ENCODE results near the gene GSTO1.
"Not testable (repeated sequence)": the region's sequence is repeated elsewhere in the genome, so short reads cannot be mapped to it uniquely, and the experiment has no call there.

GSTO1 gene

DNA sequence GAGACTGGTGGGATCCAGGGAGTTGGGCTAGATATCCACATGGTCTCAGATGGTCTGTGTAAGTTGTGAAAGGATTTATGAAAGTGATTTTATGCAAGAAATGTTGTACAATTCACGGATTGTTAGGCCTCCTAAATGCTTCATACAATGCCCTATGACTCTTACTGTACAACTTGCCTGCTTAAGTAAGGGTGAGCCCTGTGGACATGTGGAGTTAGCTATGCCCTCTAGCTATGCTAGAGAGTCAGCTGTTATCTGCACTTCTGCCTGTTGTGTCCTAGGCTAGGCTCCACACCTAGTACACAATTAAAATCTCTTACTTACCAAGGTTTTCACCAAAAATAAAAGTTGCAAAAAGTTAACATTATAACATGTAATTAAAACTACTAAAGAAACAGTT, 20.9 kb upstream of the GSTO1 start:
- Histone ChIP-seq H3K27ac (no peak overlapping the region), H3K9me3 (no peaks in the 10 kb centered on the region), H3K27me3 (peaks cover 0 to 7% of the 10 kb centered on the region in 2 donors), H3K4me3 (no peak overlapping the region), H3K36me3 (no peaks in the 10 kb centered on the region), H3K4me1 (peaks cover 0 to 17% (median 10%) of the 10 kb centered on the region in 4 donors)
- TF ChIP-seq, protein P1, sequence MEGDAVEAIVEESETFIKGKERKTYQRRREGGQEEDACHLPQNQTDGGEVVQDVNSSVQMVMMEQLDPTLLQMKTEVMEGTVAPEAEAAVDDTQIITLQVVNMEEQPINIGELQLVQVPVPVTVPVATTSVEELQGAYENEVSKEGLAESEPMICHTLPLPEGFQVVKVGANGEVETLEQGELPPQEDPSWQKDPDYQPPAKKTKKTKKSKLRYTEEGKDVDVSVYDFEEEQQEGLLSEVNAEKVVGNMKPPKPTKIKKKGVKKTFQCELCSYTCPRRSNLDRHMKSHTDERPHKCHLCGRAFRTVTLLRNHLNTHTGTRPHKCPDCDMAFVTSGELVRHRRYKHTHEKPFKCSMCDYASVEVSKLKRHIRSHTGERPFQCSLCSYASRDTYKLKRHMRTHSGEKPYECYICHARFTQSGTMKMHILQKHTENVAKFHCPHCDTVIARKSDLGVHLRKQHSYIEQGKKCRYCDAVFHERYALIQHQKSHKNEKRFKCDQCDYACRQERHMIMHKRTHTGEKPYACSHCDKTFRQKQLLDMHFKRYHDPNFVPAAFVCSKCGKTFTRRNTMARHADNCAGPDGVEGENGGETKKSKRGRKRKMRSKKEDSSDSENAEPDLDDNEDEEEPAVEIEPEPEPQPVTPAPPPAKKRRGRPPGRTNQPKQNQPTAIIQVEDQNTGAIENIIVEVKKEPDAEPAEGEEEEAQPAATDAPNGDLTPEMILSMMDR (IDR thresholded peaks at IDR 0.05) = no peak
- DNase-seq = no peak
- intact Hi-C loops (cut with DNase I; ENCODE audit: low total_unique reads) = no loop called here

DNA sequence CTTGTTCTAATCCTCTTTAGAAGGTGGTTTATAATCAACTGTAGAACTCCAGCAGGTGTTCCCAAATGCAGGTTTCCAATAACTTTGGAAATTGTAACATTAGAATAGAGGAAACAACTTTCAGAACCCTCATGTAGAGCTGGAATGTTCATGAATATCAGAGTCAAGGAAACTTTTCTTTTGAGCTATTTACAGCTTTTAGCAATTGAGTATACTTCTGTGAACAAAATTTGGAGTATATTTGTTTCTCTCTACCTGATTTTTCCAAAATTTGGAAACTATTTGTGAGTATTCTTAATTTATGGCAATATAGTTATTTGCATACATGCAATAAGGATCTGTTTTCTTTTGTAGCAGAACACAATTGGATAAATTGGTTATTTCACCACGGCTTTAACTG, 19.8 kb upstream of the GSTO1 start:
- intact Hi-C loops (cut with DNase I; ENCODE audit: low total_unique reads) = no loop called here
- TF ChIP-seq, protein P1 (IDR thresholded peaks at IDR 0.05) = no peak
- Histone ChIP-seq H3K4me3 (no peak overlapping the region), H3K9me3 (no peaks in the 10 kb centered on the region), H3K27me3 (peaks cover 0 to 12% of the 10 kb centered on the region in 2 donors), H3K4me1 (peaks cover 0 to 17% (median 10%) of the 10 kb centered on the region in 4 donors), H3K27ac (no peak overlapping the region), H3K36me3 (no peaks in the 10 kb centered on the region)
- DNase-seq = no peak

DNA sequence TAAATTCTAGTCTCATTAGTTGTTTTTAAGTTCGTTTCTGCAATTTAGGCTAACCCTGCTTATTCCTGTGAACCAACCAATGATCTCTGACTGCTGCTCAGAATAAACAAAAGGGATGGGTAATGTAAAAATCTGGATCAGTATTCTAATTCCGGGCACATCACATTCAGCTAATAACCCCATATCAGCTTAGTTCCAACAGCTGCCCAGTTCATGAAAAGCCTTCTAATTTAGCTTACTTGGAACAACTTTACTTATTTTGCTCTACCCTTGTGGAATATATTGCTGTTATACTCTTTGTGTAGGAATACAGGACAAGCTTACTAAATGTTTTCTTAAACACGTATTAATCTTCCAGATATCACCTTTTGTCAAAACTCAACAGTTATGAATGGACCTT, 18.9 kb upstream of the GSTO1 start:
- TF ChIP-seq, protein P1 (IDR thresholded peaks at IDR 0.05) = no peak
- Histone ChIP-seq H3K27me3 (peaks cover 0 to 12% of the 10 kb centered on the region in 2 donors), H3K27ac (no peak overlapping the region), H3K4me3 (no peak overlapping the region), H3K4me1 (peaks cover 0 to 17% (median 10%) of the 10 kb centered on the region in 4 donors), H3K9me3 (no peaks in the 10 kb centered on the region), H3K36me3 (no peaks in the 10 kb centered on the region)
- intact Hi-C loops (cut with DNase I; ENCODE audit: low total_unique reads) = no loop called here
- no peak for DNase-seq

DNA sequence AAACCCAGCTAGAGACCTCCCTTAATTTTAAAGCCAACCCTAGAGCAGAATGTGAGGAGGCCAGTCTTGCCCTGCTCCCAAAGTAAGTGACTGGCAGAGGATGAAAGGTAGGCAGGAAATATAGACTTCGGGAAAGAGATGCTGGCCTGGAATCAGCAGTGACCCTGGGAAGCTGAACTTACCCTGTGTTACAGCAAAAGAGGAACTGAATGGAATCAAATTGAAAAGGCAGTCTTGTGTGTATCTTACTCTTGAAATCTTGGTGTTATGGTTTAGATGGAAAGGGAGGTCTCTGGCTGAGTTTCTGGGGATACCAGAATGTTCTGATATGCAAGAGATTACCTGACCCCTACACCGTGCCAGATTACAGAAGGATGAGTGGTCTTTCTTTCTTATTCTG, 14.6 kb upstream of the GSTO1 start:
- Histone ChIP-seq H3K4me3 (no peak overlapping the region), H3K27me3 (peaks cover 0 to 27% of the 10 kb centered on the region in 2 donors), H3K27ac (no peak overlapping the region), H3K9me3 (no peaks in the 10 kb centered on the region), H3K4me1 (no peaks in the 10 kb centered on the region), H3K36me3 (no peaks in the 10 kb centered on the region)
- intact Hi-C loops (cut with DNase I; ENCODE audit: low total_unique reads) = no loop called here
- no peak for DNase-seq
- TF ChIP-seq, protein P1 (IDR thresholded peaks at IDR 0.05) = no peak

DNA sequence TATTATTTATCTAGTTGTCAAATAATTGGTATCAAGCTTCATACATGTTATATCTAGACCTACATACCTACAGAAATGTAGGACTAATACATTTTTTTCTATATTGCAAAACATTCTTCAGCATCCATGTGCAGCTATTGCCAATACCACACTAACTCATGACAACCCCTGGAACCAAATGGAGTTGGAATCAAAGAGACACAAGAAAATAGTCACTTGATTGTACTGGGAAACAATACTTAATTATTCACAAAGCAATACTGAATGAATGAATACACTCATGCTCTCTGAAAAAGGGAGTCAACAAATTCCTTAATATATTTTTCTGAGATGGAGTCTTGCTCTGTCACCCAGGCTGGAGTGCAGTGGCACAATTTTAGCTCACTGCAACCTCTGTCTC, 12.1 kb upstream of the GSTO1 start:
- Histone ChIP-seq H3K4me1 (no peaks in the 10 kb centered on the region), H3K27me3 (peaks cover 0 to 26% of the 10 kb centered on the region in 2 donors), H3K36me3 (no peaks in the 10 kb centered on the region), H3K9me3 (no peaks in the 10 kb centered on the region), H3K4me3 (no peak overlapping the region), H3K27ac (no peak overlapping the region)
- TF ChIP-seq, protein P1 (IDR thresholded peaks at IDR 0.05) = no peak
- intact Hi-C loops (cut with DNase I; ENCODE audit: low total_unique reads) = no loop called here
- DNase-seq = no peak

DNA sequence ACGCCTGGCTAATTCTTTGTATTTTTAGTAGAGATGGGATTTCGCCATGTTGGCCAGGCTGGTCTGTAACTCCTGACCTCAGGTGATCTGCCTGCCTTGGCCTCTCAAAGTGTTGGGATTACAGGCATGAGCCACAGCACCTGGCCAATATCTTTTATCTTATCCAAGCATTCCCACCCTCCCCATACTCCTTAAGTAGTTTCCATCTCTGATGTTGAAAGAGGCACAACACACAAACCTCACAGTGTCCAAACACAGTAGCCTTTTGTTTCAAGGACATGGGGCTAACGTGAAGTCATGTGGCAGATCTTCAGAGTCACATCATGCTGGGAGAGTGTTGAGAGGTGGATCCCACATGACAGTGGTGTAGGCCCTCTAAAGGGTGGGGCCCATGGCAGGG, 11.7 kb upstream of the GSTO1 start:
- H3K9me3 ChIP-seq; DNase-seq; H3K4me1 ChIP-seq; H3K27ac ChIP-seq; H3K4me3 ChIP-seq; intact Hi-C loops (cut with DNase I; ENCODE audit: low total_unique reads); H3K36me3 ChIP-seq: not testable (repeated sequence)
- H3K27me3 ChIP-seq = peaks cover 0 to 26% of the 10 kb centered on the region in 2 donors
